Measurements from ENCODE around the gene DPF3. TPM values are rescaled to one million over a fixed set of nuclear protein-coding genes. Genes with fewer than 3 reads are reported as not detected.

DPF3 gene
- total RNA-seq, 1 experiment from 2014 or later, result 0.31 TPM

- no peak for TF ChIP-seq ZNF219 (CRISPR knock-in tag; IDR thresholded peaks at IDR 0.05; ENCODE audit: borderline replicate concordance)
- TF ChIP-seq ZNF512 (CRISPR knock-in tag; IDR thresholded peaks at IDR 0.05; ENCODE audit: borderline replicate concordance), result no peak
- no peak for TF ChIP-seq CREM (CRISPR knock-in tag; IDR thresholded peaks at IDR 0.05)
- no peak for TF ChIP-seq TP53 (CRISPR knock-in tag; IDR thresholded peaks at IDR 0.05)
- TF ChIP-seq PRRX2 (CRISPR knock-in tag; IDR thresholded peaks at IDR 0.05), result no peak
- no peak for TF ChIP-seq NFYB (CRISPR knock-in tag; conservative IDR thresholded peaks at IDR 0.05; ENCODE audit: low read depth)
- TF ChIP-seq ZNF396 (CRISPR knock-in tag; IDR thresholded peaks at IDR 0.05; ENCODE audit: borderline replicate concordance), result no peak
- no peak for TF ChIP-seq ZNF263 (CRISPR knock-in tag; IDR thresholded peaks at IDR 0.05; ENCODE audit: low read depth)
- TF ChIP-seq ZBTB43 (CRISPR knock-in tag; IDR thresholded peaks at IDR 0.05), result no peak
- no peak for TF ChIP-seq ZSCAN18 (CRISPR knock-in tag; IDR thresholded peaks at IDR 0.05)
- no peak for TF ChIP-seq ERG (CRISPR knock-in tag; IDR thresholded peaks at IDR 0.05)
- TF ChIP-seq NR3C1 (CRISPR knock-in tag; conservative IDR thresholded peaks at IDR 0.05; ENCODE audit: low read depth), result no peak
- TF ChIP-seq NR1H2 (CRISPR knock-in tag; IDR thresholded peaks at IDR 0.05), result no peak
- TF ChIP-seq PREB (CRISPR knock-in tag; IDR thresholded peaks at IDR 0.05; ENCODE audit: borderline replicate concordance), result no peak
- no peak for TF ChIP-seq FOXP1 (CRISPR knock-in tag; IDR thresholded peaks at IDR 0.05; ENCODE audit: borderline replicate concordance)
- Mint-ChIP-seq H3K4me1 (peaks cover 6% of the 10 kb centered on the region), H3K36me3 (no peaks in the 10 kb centered on the region), H3K27ac (no peak overlapping the region), H3K9me3 (no peaks in the 10 kb centered on the region), H3K4me3 (no peak overlapping the region), H3K27me3 (ENCODE audit: low read depth) (no peaks in the 10 kb centered on the region)
- CTCF ChIA-PET, result no interaction called here
- no peak for ATAC-seq
- POLR2A ChIA-PET, result no interaction called here
- DNase-seq (ENCODE audit: low spot score), result no peak
These were observed 227.3 kb downstream of the DPF3 start for GRCh38 chr14:72666610-72667009.

- H3K4me1 Mint-ChIP-seq, result peaks cover 6% of the 10 kb centered on the region
- no peaks in the 10 kb centered on the region for H3K9me3 Mint-ChIP-seq
- H3K27ac Mint-ChIP-seq, result no peak overlapping the region
- H3K27me3 Mint-ChIP-seq (ENCODE audit: low read depth), result no peaks in the 10 kb centered on the region
- ChIA-PET CTCF (no interaction called here), POLR2A (no interaction called here)
- no peak for DNase-seq (ENCODE audit: low spot score)
- no peaks in the 10 kb centered on the region for H3K36me3 Mint-ChIP-seq
- ATAC-seq, result no peak
- H3K4me3 Mint-ChIP-seq, result no peak overlapping the region
- no peak for TF ChIP-seq CTCF (IDR thresholded peaks at IDR 0.05)
- no peak for TF ChIP-seq NR2C2 (CRISPR knock-in tag; IDR thresholded peaks at IDR 0.05)
- TF ChIP-seq FOXP1 (CRISPR knock-in tag; IDR thresholded peaks at IDR 0.05; ENCODE audit: borderline replicate concordance), result no peak
- TF ChIP-seq MXD4 (CRISPR knock-in tag; IDR thresholded peaks at IDR 0.05; ENCODE audit: borderline replicate concordance), result no peak
- no peak for TF ChIP-seq SMAD3 (CRISPR knock-in tag; IDR thresholded peaks at IDR 0.05; ENCODE audit: borderline replicate concordance)
- no peak for TF ChIP-seq AR (CRISPR knock-in tag; IDR thresholded peaks at IDR 0.05)
- no peak for TF ChIP-seq SP1 (CRISPR knock-in tag; conservative IDR thresholded peaks at IDR 0.05)
- no peak for TF ChIP-seq ATF2 (CRISPR knock-in tag; IDR thresholded peaks at IDR 0.05; ENCODE audit: borderline replicate concordance, low read depth)
- no peak for TF ChIP-seq FOXK1 (CRISPR knock-in tag; IDR thresholded peaks at IDR 0.05)
- TF ChIP-seq GRHL2 (CRISPR knock-in tag; IDR thresholded peaks at IDR 0.05; ENCODE audit: insufficient replicate concordance, severe bottlenecking), result no peak
These were observed 228.6 kb downstream of the DPF3 start for GRCh38 chr14:72665259-72665658.
